GM20431 (cell line): Measurements from ENCODE around the gene EXOSC1.
"Not testable (repeated sequence)": the region's sequence is repeated elsewhere in the genome, so short reads cannot be mapped to it uniquely, and the experiment has no call there.

Experiments
- in situ Hi-C: fragments of 300-500 bp; cut with MseI, MboI; formaldehyde crosslinking; loops from one replicate; pipeline ENCODE4 v1.15.0; 2020; ENCODE audit warnings: low sequenced_read_pairs; ENCODE audit not compliant: unreplicated experiment

Gene EXOSC1

DNA sequence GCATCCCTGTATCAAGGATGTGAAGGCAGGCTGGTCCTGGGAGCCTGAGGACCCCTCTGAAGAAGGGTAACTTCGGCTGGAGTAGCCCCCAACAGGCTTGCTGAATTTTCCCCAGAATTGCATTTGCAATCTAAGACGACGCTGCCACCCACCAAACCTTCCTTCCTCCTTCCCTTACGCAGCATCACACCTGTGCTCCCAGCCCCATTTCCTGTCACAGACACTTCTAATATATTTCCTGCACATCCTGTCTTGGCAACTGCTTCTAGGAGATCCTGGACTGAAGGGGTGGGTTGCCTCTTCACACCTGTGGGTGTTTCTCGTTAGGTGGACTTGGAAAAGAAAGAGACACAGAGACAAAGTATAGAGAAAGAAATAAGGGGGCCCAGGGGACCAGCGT is 29.2 kb downstream of the EXOSC1 start:
- in situ Hi-C loops = no loop called here

DNA sequence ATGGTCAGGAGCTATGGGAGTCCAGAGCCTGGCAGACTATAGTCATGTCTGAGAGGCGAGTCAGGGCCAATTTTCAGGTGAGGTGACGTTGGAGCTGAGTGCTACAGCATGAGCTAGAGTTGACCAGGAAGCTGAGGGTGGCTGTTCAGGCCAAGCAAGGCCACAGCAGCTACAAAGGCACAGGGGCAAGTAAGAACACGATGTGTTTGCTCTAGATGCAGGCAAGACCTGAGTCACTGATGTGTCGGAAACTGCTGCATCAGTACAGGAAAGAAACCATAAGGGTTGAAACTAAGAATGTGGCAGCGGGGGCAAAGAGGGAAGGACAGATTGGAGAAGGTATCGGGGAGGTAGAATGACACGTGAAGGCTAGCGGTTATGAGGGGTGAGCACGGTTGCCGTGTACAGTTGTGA is 32.9 kb downstream of the EXOSC1 start:
- in situ Hi-C loops = no loop called here

- in situ Hi-C loops = no loop called here
Measured at GRCh38 chr10:97411406-97411805, 34.4 kb downstream of the EXOSC1 start.

DNA sequence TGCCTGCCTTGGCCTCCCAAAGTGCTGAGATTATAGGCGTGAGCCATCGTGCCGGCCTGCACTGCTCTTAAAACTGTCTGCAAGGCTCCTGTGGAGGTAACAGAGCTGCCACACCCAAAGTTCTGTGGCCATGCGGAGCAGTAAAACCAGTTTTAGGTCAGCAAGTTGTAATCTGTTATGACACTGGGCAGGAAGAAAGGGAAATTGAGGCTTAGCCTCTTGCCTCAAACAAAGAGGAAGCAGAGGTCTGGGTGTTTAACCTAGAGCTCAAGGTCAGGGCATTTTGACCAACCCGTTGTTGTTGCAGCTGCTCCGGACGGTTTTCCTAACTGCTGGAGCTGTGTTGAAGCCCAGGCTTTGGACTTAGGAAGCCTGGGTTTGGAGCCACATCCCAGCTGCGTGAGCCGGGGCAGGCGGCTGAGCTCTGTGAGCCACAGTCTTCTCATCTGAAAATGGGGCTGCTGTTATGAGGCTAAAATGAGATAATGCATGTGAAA is 37.3 kb downstream of the EXOSC1 start:
- in situ Hi-C loops = no loop called here

DNA sequence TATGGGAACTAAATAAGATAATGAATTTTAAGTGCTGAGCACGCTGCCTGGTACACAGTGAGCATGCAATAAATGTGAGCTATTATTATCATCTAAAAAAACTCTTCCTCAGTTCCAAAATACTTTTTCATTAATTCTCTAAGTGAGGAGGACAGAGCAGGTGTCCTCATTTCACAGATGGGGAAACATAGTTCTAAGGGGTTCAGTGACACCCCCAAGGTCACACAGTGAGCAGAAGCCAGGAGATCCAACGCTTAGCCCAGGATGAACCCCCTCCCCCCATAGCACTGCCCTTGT is 37.9 kb downstream of the EXOSC1 start:
- in situ Hi-C loops = no loop called here

- in situ Hi-C loops = no loop called here
Measured at GRCh38 chr10:97407211-97407951, 38.4 kb downstream of the EXOSC1 start.

DNA sequence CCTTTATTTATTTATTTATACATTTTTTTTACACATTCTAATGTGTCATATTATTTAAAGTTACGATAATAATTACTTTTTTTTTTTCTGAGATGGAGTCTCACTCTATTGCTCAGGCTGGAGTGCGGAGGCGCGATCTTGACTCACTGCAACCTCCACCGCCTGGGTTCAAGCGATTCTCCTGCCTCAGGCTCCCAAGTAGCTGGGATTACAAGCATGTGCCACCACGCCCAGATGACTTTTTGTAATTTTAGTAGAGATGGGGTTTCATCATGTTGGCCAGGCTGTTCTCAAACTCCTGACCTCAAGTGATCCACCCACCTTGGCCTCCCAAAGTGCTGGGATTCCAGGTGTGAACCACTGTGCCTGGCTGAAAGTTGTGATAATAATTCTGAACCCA is 39.3 kb downstream of the EXOSC1 start:
- in situ Hi-C loops = not testable (repeated sequence)

- in situ Hi-C loops = no loop called here
Measured at GRCh38 chr10:97406064-97406463, 39.7 kb downstream of the EXOSC1 start.

- in situ Hi-C loops = no loop called here
Measured at GRCh38 chr10:97404044-97404443, 41.8 kb downstream of the EXOSC1 start.

- in situ Hi-C loops = no loop called here
Measured at GRCh38 chr10:97401455-97401919, 44.3 kb downstream of the EXOSC1 start.

DNA sequence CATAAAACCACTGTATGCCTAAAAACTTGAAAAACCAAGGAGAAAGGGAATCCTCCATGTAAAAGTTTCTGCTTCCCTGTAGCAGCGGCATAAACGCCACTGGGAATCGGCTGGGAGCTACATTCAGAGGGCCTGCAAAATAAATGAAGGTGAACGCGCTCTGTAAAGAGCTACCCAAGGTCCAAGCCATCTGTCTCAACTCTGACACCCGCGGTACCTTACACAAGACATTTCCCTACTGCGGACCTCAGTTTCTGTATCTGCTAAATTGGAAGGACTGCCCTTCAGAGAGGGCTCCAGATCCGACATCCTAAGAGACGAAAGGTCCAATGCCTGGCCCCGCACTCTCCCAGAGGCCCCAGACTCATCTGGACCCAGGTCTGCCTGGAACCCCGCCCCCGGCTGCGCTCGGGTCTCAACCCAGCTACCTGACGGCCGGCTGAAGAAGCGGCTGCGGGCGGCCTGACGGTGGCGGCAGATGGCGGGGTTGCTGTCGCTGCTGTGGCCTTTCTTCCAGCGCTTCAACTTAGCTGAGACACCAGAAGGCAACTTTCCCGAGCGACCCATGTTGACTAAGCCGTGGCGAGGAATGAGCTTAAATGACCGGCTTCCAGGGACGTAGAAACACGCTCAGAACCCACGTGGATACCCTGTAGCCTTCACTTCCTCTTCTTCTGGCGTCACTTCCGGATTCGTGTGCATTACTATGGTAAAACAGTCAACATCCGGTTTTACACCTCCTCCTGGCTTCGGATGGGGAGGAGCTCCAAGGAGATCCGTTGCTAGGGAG is 44.9 kb downstream of the EXOSC1 start, which contains the start of gene RRP12:
TSS of gene RRP12 (minus strand) at position 676 of the 790 bp plus-strand sequence. CDS start at position 567, 109 bp downstream.
- in situ Hi-C loops = no loop called here

DNA sequence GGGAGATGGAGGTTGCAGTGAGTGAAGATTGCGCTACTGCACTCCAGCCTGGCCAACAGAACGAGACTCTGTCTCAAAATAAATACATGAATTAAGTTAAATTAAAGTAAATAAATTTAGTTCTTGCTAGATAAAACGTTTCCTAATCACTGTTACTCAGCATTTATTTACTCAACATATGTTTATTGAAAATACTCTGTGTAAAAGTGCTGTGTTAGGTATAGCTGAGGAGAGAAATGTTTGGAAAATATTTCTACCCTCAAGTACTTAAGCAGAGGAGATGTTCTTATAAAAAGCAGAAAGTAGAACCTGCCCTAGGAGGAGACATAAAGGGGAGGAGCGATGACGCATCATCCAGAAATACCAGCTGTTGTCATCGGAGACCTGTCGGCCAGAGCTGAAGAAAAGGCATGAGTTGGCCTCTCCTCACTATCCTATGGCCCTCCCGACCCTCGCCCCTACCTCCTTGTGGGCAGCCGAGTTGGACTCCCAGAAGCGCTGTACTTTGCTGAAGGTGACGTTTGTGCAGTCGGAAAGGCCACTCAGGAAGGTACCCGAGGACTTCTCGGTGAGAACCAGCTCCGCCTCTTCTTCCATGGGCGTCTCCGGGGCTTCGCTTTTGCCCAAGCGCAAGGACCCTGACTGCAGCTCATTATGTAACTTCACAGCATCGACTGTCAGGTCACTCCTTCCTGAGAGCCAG is 45.8 kb downstream of the EXOSC1 start:
- in situ Hi-C loops = no loop called here

DNA sequence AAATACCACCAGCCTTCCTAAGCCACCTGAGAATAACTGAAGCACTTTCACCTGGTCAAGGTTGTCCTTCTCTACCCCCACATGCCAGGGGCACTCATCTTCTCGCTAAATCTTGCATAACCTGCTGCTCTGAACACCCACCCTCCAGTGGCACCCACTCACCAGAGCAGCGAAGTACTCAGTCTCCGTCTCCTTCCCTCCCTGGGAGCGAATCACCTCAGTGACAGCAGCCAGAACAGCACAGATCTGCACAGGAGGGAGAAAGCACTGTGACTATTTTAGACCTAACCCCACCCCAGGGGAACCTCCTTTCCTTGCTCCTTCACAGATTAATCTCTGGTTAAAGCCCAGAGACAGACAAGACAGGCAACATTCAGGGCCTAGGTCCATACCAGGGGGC is 49.8 kb downstream of the EXOSC1 start:
- in situ Hi-C loops = no loop called here

GRCh38 chr10:97393034-97393573 is 52.7 kb downstream of the EXOSC1 start:
- in situ Hi-C loops = no loop called here

DNA sequence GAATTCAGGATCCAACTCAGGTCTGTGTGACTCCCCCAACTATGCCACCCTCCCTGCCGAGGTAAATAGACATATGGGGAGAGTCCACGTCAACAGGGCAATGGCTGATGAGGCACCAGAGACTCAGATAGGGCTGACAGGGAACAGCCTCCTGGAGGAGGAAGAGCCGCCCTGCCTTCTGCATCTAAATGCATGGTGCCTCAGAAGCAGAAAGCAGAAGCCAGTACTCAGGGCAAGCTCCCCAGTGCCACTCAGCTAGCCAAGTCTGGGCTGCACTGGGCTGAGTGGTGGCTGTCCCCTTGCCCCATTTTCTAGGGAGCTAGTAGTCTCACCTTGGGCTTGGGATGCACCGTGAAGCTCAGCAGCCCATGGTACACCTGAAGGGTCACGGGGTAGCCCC is 55.7 kb downstream of the EXOSC1 start:
- in situ Hi-C loops = no loop called here

- in situ Hi-C loops = no loop called here
Measured at GRCh38 chr10:97388152-97388551, 57.7 kb downstream of the EXOSC1 start.
